Natural killer cell (primary cell): ENCODE measurements around the gene DCAF11. TPM values are rescaled to one million over a fixed set of nuclear protein-coding genes. Genes with fewer than 3 reads are reported as not detected.

ENCODE experiments used
- ATAC-seq, 3 donors: fragments of 150-1000 bp in 2 of 3; fragments of 200-7000 bp in 1 of 3; cut with Tn5 transposase; 1 replicate in 1 of 3; 2 replicates in 2 of 3; pipeline ENCODE4 v1.10.0; 2021; ENCODE audit warnings: mild to moderate bottlenecking in 2 of 3, moderate library complexity in 2 of 3
- DNase-seq, 2 donors: peaks; one replicate each; pipeline versions ENCODE4 v3.0.0 to v3.0.0-alpha.2; 2013 to 2021; ENCODE audit warnings: mixed read lengths in 1 of 2
- H3K27ac ChIP-seq: one replicate; pipeline ENCODE4 v1.5.1; 2013; ENCODE audit warnings: mild to moderate bottlenecking, low read length
- H3K27me3 ChIP-seq: one replicate; pipeline ENCODE4 v1.6.1; 2013; ENCODE audit warnings: low read length; ENCODE audit not compliant: control insufficient read depth, insufficient read depth
- H3K36me3 ChIP-seq: one replicate; pipeline ENCODE4 v1.6.1; 2013; ENCODE audit warnings: low read length; ENCODE audit not compliant: control insufficient read depth, insufficient read depth
- H3K4me1 ChIP-seq: one replicate; pipeline ENCODE4 v1.6.1; 2013; ENCODE audit warnings: low read length; ENCODE audit not compliant: control insufficient read depth, insufficient read depth
- H3K4me3 ChIP-seq: one replicate; pipeline ENCODE4 v1.5.1; 2013; ENCODE audit warnings: low read length
- H3K9me3 ChIP-seq: one replicate; pipeline ENCODE4 v1.6.1; 2013; ENCODE audit warnings: low read length; ENCODE audit not compliant: control insufficient read depth, insufficient read depth
- H3K27ac Mint-ChIP-seq, 2 donors: one replicate each; pipeline ENCODE4 v1.8.0; 2022; ENCODE audit warnings: mild to moderate bottlenecking in 2 of 2, mixed read lengths in 2 of 2, moderate library complexity in 1 of 2
- H3K27me3 Mint-ChIP-seq, 2 donors: one replicate each; pipeline ENCODE4 v1.8.0; 2022; ENCODE audit warnings: low read depth in 2 of 2, mixed read lengths in 2 of 2
- H3K36me3 Mint-ChIP-seq: one replicate; pipeline ENCODE4 v1.8.0; 2022; ENCODE audit warnings: mixed read lengths
- H3K4me1 Mint-ChIP-seq, 2 donors: one replicate each; pipeline ENCODE4 v1.8.0; 2022; ENCODE audit warnings: mixed read lengths in 2 of 2
- H3K4me3 Mint-ChIP-seq: one replicate; pipeline ENCODE4 v1.8.0; 2022; ENCODE audit warnings: mild to moderate bottlenecking, moderate library complexity, mixed read lengths
- H3K9me3 Mint-ChIP-seq, 2 donors: one replicate each; pipeline ENCODE4 v1.8.0; 2022; ENCODE audit warnings: mixed read lengths in 2 of 2
- WGBS: methylation state at CpG from one replicate; pipeline ENCODE4 v1.1.7; 2013; ENCODE audit warnings: missing lambda C conversion rate; ENCODE audit not compliant: insufficient coverage; 5-methylcytosine and 5-hydroxymethylcytosine counted together
- intact Hi-C: fragments of 100-400 bp; cut with micrococcal nuclease; formaldehyde crosslinking; loops from one replicate; pipeline ENCODE4 v1.14.2; 2022
- total RNA-seq, 4 donors: library from RNA; stranded (reverse); fragments of 120-200 nt in 1 of 4; gene quantifications; one replicate each; pipeline versions ENCODE4 v1.2.3 to v1.2.4, GENCODE V29; 2013 to 2022
- TF ChIP-seq, protein P1 (sequence below): fragments of 200-600 bp; IDR thresholded peaks from one replicate; pipeline ENCODE4 v1.8.0; 2022; ENCODE audit warnings: antibody characterized with exemption

The DCAF11 gene
- total RNA-seq, 3 donors from 2014 or later (not counting 1 experiment from before 2014, with no cell fraction given): 77.5 to 99.3 (median 96.3) TPM

DNA sequence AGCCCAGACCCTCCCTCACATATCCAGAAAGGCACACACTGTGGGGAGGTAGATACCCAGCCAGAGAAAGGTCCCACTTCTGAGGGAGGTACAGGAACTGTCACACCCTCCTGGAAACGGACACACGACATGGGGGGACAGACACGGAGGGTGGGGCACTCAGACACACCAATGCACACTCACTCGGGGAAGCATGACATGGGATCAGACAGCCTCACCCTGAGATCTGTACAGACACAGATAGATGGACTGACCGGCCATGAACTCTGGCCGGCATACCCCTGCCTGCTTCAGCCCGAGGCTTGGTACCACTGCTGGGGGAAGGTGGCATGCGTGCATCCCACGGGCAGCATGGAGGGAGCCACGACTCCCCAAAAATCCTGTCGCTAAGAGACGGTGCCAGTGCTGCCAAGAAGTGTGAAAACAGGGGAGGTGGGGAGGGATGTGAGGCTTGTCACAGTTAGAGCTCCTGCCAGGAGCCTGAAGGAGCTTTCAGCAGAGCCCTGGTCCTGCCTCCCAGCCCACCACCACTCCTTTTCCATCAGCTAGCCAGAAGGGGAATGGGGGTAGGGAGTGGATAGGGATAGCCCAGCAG, 42.6 kb upstream of the DCAF11 start:
- intact Hi-C loops: no loop called here
- ATAC-seq (no peak), DNase-seq (no peak)
- no peak overlapping the region for H3K4me3 Mint-ChIP-seq
- no peaks in the 10 kb centered on the region for H3K4me1 Mint-ChIP-seq
- WGBS: 84% methylated on average over 12 of the region's 12 CpGs
- H3K4me3 ChIP-seq: no peak overlapping the region
- TF ChIP-seq, protein P1, sequence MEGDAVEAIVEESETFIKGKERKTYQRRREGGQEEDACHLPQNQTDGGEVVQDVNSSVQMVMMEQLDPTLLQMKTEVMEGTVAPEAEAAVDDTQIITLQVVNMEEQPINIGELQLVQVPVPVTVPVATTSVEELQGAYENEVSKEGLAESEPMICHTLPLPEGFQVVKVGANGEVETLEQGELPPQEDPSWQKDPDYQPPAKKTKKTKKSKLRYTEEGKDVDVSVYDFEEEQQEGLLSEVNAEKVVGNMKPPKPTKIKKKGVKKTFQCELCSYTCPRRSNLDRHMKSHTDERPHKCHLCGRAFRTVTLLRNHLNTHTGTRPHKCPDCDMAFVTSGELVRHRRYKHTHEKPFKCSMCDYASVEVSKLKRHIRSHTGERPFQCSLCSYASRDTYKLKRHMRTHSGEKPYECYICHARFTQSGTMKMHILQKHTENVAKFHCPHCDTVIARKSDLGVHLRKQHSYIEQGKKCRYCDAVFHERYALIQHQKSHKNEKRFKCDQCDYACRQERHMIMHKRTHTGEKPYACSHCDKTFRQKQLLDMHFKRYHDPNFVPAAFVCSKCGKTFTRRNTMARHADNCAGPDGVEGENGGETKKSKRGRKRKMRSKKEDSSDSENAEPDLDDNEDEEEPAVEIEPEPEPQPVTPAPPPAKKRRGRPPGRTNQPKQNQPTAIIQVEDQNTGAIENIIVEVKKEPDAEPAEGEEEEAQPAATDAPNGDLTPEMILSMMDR: no peak
- peaks cover 4% of the 10 kb centered on the region for H3K4me1 ChIP-seq
- no peak overlapping the region for H3K27ac Mint-ChIP-seq
- peaks cover 0 to 7% of the 10 kb centered on the region in 2 donors for H3K27me3 Mint-ChIP-seq
- no peaks in the 10 kb centered on the region for H3K36me3 Mint-ChIP-seq
- H3K36me3 ChIP-seq: no peaks in the 10 kb centered on the region
- H3K9me3 Mint-ChIP-seq: no peaks in the 10 kb centered on the region
- H3K27ac ChIP-seq: no peak overlapping the region
- no peaks in the 10 kb centered on the region for H3K9me3 ChIP-seq
- no peaks in the 10 kb centered on the region for H3K27me3 ChIP-seq

DNA sequence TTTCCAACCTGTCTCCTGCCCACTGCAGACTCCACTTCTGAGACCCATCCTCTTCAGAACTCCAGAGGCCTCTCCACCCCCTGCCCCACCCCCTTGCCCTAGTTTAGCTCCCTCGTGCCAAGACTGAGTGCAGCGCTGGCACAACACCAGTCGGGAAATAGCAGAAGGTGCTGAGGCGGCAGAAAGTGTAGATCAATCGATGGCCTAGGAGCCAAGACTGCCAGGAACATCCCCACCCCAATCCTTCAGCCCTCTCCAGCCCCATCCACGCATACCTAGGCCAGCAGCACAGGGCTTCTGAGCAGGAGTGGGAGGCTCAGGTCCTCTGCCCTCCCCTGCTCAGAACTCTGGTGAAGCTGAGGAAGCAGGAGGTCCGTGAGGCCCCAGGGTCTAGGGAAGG, 42.1 kb upstream of the DCAF11 start:
- TF ChIP-seq, protein P1: no peak
- no peaks in the 10 kb centered on the region for H3K9me3 Mint-ChIP-seq
- WGBS: 89% methylated on average over 7 of the region's 7 CpGs
- no peaks in the 10 kb centered on the region for H3K4me1 Mint-ChIP-seq
- ATAC-seq (no peak), DNase-seq (no peak)
- no peaks in the 10 kb centered on the region for H3K9me3 ChIP-seq
- peaks cover 0 to 7% of the 10 kb centered on the region in 2 donors for H3K27me3 Mint-ChIP-seq
- no peaks in the 10 kb centered on the region for H3K36me3 Mint-ChIP-seq
- H3K4me3 ChIP-seq: no peak overlapping the region
- no peaks in the 10 kb centered on the region for H3K36me3 ChIP-seq
- H3K4me3 Mint-ChIP-seq: no peak overlapping the region
- no peak overlapping the region for H3K27ac Mint-ChIP-seq
- no peaks in the 10 kb centered on the region for H3K27me3 ChIP-seq
- H3K27ac ChIP-seq: no peak overlapping the region
- intact Hi-C loops: no loop called here
- H3K4me1 ChIP-seq: peaks cover 4% of the 10 kb centered on the region

DNA sequence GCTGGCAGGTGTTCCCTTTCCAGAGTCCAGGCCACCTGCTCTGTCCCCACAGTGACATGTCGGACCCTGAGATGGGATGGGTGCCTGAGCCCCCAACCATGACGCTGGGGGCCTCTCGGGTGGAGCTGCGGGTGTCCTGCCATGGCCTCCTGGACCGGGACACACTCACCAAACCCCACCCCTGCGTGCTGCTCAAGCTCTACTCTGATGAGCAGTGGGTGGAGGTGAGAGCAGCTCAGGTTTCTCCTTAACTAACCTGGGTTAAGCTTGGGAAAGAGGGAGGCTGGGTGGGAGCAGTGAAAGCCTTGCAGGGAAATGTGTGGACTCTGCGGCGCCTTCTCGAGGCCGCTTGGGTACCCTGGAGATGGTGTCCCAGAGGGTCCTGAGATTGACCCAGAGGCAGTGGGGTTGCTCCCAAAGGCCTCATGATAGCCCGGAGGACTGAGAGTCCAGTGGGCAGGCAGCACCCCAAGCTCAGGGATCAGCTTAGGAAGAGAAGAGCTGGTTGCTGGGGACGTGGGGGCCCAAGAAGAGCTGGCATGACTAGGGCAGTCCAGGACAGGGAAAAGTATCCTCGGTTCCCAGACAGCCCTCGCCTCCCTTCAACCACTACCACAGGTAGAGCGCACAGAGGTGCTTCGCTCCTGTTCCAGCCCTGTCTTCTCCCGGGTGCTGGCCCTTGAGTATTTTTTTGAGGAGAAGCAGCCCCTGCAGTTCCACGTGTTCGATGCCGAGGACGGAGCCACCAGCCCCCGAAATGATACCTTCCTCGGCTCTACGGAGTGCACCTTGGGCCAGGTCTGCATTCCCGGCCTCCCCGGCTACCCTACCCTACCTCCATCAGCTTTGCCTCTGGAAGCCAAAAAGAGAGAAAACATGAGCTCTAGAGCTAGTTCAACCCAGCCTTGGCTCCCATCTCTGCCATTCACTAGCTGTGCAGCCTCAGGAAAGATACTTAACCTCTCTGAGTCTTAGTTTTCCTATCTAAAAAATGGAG, 41.4 kb upstream of the DCAF11 start:
- Histone ChIP-seq H3K27ac (no peak overlapping the region), H3K27me3 (no peaks in the 10 kb centered on the region), H3K4me1 (peaks cover 4% of the 10 kb centered on the region), H3K36me3 (no peaks in the 10 kb centered on the region), H3K4me3 (no peak overlapping the region), H3K9me3 (no peaks in the 10 kb centered on the region)
- Mint-ChIP-seq H3K4me1 (no peaks in the 10 kb centered on the region), H3K4me3 (no peak overlapping the region), H3K27ac (no peak overlapping the region), H3K9me3 (no peaks in the 10 kb centered on the region), H3K36me3 (no peaks in the 10 kb centered on the region), H3K27me3 (peaks cover 0 to 7% of the 10 kb centered on the region in 2 donors)
- 92% methylated on average over 24 of the region's 26 CpGs for WGBS
- TF ChIP-seq, protein P1: no peak
- ATAC-seq (no peak), DNase-seq (no peak)
- intact Hi-C loops: no loop called here
